DLD1 (cell line): ENCODE data around the gene TFEB.

Source experiments
- in situ Hi-C: cut with HindIII; loops from 2 replicates; pipeline ENCODE4 v1.10.0; 2017; ENCODE audit warnings: low sequenced_read_pairs

TFEB gene

GRCh38 chr6:41724586-41725501 lies 10.6 kb downstream of the TFEB start:
- in situ Hi-C loops: no loop called here

- in situ Hi-C loops: no loop called here
Measured at GRCh38 chr6:41724228-41724580, 11.2 kb downstream of the TFEB start.

- in situ Hi-C loops: no loop called here
Measured at GRCh38 chr6:41723530-41724227, 11.7 kb downstream of the TFEB start.

- in situ Hi-C loops: no loop called here
Measured at GRCh38 chr6:41722969-41723529, 12.4 kb downstream of the TFEB start.

- in situ Hi-C loops: no loop called here
Measured at GRCh38 chr6:41721414-41721813, 14.0 kb downstream of the TFEB start.

GRCh38 chr6:41720783-41721182 lies 14.6 kb downstream of the TFEB start:
- in situ Hi-C loops: no loop called here

GRCh38 chr6:41720262-41720620 lies 15.2 kb downstream of the TFEB start:
- in situ Hi-C loops: no loop called here

- in situ Hi-C loops: no loop called here
Measured at GRCh38 chr6:41719436-41720261, 15.8 kb downstream of the TFEB start.

GRCh38 chr6:41718828-41719227 lies 16.6 kb downstream of the TFEB start:
- in situ Hi-C loops: no loop called here

- in situ Hi-C loops: no loop called here
Measured at GRCh38 chr6:41717392-41717736, 18.0 kb downstream of the TFEB start.

GRCh38 chr6:41716516-41717391 lies 18.7 kb downstream of the TFEB start:
- in situ Hi-C loops: no loop called here

GRCh38 chr6:41715795-41716515 lies 19.5 kb downstream of the TFEB start:
- in situ Hi-C loops: no loop called here

- in situ Hi-C loops: no loop called here
Measured at GRCh38 chr6:41714556-41715273, 20.7 kb downstream of the TFEB start.

- in situ Hi-C loops: no loop called here
Measured at GRCh38 chr6:41713650-41714291, 21.6 kb downstream of the TFEB start.

- in situ Hi-C loops: no loop called here
Measured at GRCh38 chr6:41713159-41713649, 22.2 kb downstream of the TFEB start.

GRCh38 chr6:41712651-41713103 lies 22.7 kb downstream of the TFEB start:
- in situ Hi-C loops: no loop called here

GRCh38 chr6:41711323-41712038 lies 23.9 kb downstream of the TFEB start:
- in situ Hi-C loops: no loop called here

GRCh38 chr6:41709375-41709774 lies 26.0 kb downstream of the TFEB start:
- in situ Hi-C loops: no loop called here
